CD14-positive monocyte (primary cell): Measurements from ENCODE around the gene RLN3. TPM values are rescaled to one million over a fixed set of nuclear protein-coding genes. Genes with fewer than 3 reads are reported as not detected.

Experiments used
- DNase-seq, 3 donors: peaks; one replicate each; pipeline ENCODE4 v3.0.0-alpha.2; 2011 to 2022
- H2AFZ ChIP-seq: 2 replicates; pipeline ENCODE4 v1.6.0; 2012; ENCODE audit warnings: mild to moderate bottlenecking, low read depth, low read length, inconsistent platforms; ENCODE audit not compliant: insufficient read depth, poor library complexity, severe bottlenecking
- H3K27ac ChIP-seq, 2 donors: 1 replicate in 1 of 2; 2 replicates in 1 of 2; pipeline ENCODE4 v1.5.1; 2012 to 2013; ENCODE audit warnings: low read length in 2 of 2, control low read depth in 1 of 2, inconsistent platforms in 1 of 2, low read depth in 1 of 2, mild to moderate bottlenecking in 1 of 2
- H3K27me3 ChIP-seq, 2 donors: one replicate each; pipeline versions ENCODE4 v1.6.0 to v1.6.1; 2011 to 2013; ENCODE audit warnings: low read length in 2 of 2; ENCODE audit not compliant: control insufficient read depth in 2 of 2, insufficient read depth in 2 of 2
- H3K36me3 ChIP-seq, 2 donors: replicated peaks in 1 of 2; 1 replicate in 1 of 2; 2 replicates in 1 of 2; pipeline versions ENCODE4 v1.5.1 to v1.6.1; 2012 to 2013; ENCODE audit warnings: low read length in 2 of 2, control low read depth in 1 of 2, inconsistent platforms in 1 of 2, mild to moderate bottlenecking in 1 of 2; ENCODE audit not compliant: insufficient read depth in 2 of 2, control insufficient read depth in 1 of 2
- H3K4me1 ChIP-seq, 2 donors: 1 replicate in 1 of 2; 2 replicates in 1 of 2; pipeline versions ENCODE4 v1.5.1 to v1.6.1; 2012 to 2013; ENCODE audit warnings: low read length in 2 of 2, control low read depth in 1 of 2, inconsistent platforms in 1 of 2, mild to moderate bottlenecking in 1 of 2, moderate library complexity in 1 of 2; ENCODE audit not compliant: insufficient read depth in 2 of 2, control insufficient read depth in 1 of 2
- H3K4me2 ChIP-seq: replicated peaks from 2 replicates; pipeline ENCODE3; 2012; ENCODE audit warnings: low read length, moderate library complexity, mild to moderate bottlenecking; ENCODE audit not compliant: poor library complexity, severe bottlenecking; ENCODE audit errors: extremely low read depth
- H3K4me3 ChIP-seq, 3 experiments: fragments of 200-600 bp in 1 of 3; sonication (generic) in 1 of 3; replicated peaks in 1 of 3; 1 replicate in 2 of 3; 2 replicates in 1 of 3; pipeline ENCODE4 v1.5.1; 2011 to 2013; ENCODE audit warnings: low read length in 3 of 3, mild to moderate bottlenecking in 3 of 3, control low read depth in 2 of 3, low read depth in 2 of 3, inconsistent platforms in 1 of 3, moderate library complexity in 1 of 3
- H3K79me2 ChIP-seq: 2 replicates; pipeline ENCODE4 v1.6.0; 2012; ENCODE audit warnings: mild to moderate bottlenecking, control low read depth, inconsistent platforms, low read length, moderate library complexity; ENCODE audit not compliant: insufficient read depth
- H3K9ac ChIP-seq: 2 replicates; pipeline ENCODE4 v1.6.0; 2017; ENCODE audit warnings: low read length, mild to moderate bottlenecking; ENCODE audit not compliant: insufficient read depth, poor library complexity, severe bottlenecking
- H3K9me3 ChIP-seq, 2 donors: replicated peaks in 1 of 2; 1 replicate in 1 of 2; 2 replicates in 1 of 2; pipeline versions ENCODE4 v1.5.1 to v1.6.1; 2012 to 2013; ENCODE audit warnings: low read length in 2 of 2, control low read depth in 1 of 2; ENCODE audit not compliant: control insufficient read depth in 1 of 2, insufficient read depth in 1 of 2
- H4K20me1 ChIP-seq: 2 replicates; pipeline ENCODE4 v1.6.0; 2012; ENCODE audit warnings: mild to moderate bottlenecking, low read length, control low read depth, moderate library complexity; ENCODE audit not compliant: insufficient read depth
- H3K27ac Mint-ChIP-seq, 7 donors: one replicate each; pipeline ENCODE4 v1.8.0; 2020; ENCODE audit warnings: mild to moderate bottlenecking in 7 of 7, mixed read lengths in 7 of 7, moderate library complexity in 6 of 7, inconsistent platforms in 2 of 7
- H3K27me3 Mint-ChIP-seq, 3 donors: one replicate each; pipeline ENCODE4 v1.8.0; 2021 to 2022; ENCODE audit warnings: low read depth in 3 of 3, mild to moderate bottlenecking in 3 of 3, mixed read lengths in 3 of 3, moderate library complexity in 3 of 3, inconsistent platforms in 1 of 3
- H3K36me3 Mint-ChIP-seq, 2 donors: one replicate each; pipeline ENCODE4 v1.8.0; 2020; ENCODE audit warnings: mixed read lengths in 2 of 2, inconsistent platforms in 1 of 2, mild to moderate bottlenecking in 1 of 2
- H3K4me1 Mint-ChIP-seq: one replicate; pipeline ENCODE4 v1.8.0; 2020; ENCODE audit warnings: mild to moderate bottlenecking, mixed read lengths
- H3K4me3 Mint-ChIP-seq, 2 donors: one replicate each; pipeline ENCODE4 v1.8.0; 2020; ENCODE audit warnings: mild to moderate bottlenecking in 2 of 2, mixed read lengths in 2 of 2, moderate library complexity in 1 of 2
- H3K9me3 Mint-ChIP-seq, 7 donors: one replicate each; pipeline ENCODE4 v1.8.0; 2020 to 2022; ENCODE audit warnings: mixed read lengths in 7 of 7, mild to moderate bottlenecking in 6 of 7, moderate library complexity in 6 of 7, inconsistent platforms in 2 of 7
- CTCF ChIP-seq: fragments of 200-600 bp; IDR thresholded peaks from one replicate; pipeline ENCODE4 v1.8.0; 2022; ENCODE audit warnings: antibody characterized with exemption, mild to moderate bottlenecking
- WGBS: methylation state at CpG from one replicate; pipeline ENCODE4 v1.1.5; 2013; ENCODE audit warnings: missing lambda C conversion rate; ENCODE audit not compliant: insufficient coverage; 5-methylcytosine and 5-hydroxymethylcytosine counted together
- intact Hi-C, 2 donors: fragments of 100-400 bp; cut with micrococcal nuclease; formaldehyde crosslinking; loops; one replicate each; pipeline versions ENCODE4 v1.15.0 to v1.15.1; 2023
- polyA plus RNA-seq, 3 donors: library from polyadenylated mRNA; depleted of rRNA in 1 of 3; unstranded in 2 of 3; stranded (reverse) in 1 of 3; fragments of 300-500 nt in 2 of 3; fragments of >200 nt in 1 of 3; fragmentation: Illumina TruSeq in 2 of 3; gene quantifications; 1 replicate in 2 of 3; 2 replicates in 1 of 3; pipeline ENCODE4 v1.2.3, GENCODE V29; 2012 to 2021

The RLN3 gene
- polyA plus RNA-seq, 3 donors: not detected

GRCh38 chr19:13981467-13981866 lies 46.5 kb upstream of the RLN3 start:
- Histone ChIP-seq H3K36me3 (peaks cover 4 to 27% of the 10 kb centered on the region in 2 donors), H3K27me3 (no peaks in the 10 kb centered on the region), H3K27ac (no peak overlapping the region), H3K9ac (no peak overlapping the region), H2AFZ (no peak overlapping the region), H4K20me1 (no peaks in the 10 kb centered on the region), H3K4me2 (no peak overlapping the region), H3K4me3 (no peak overlapping the region), H3K79me2 (peaks cover 4% of the 10 kb centered on the region), H3K4me1 (peaks cover 50 to 68% of the 10 kb centered on the region in 2 donors), H3K9me3 (no peaks in the 10 kb centered on the region)
- 83% methylated on average over 4 of the region's 9 CpGs for WGBS
- no peaks in the 10 kb centered on the region for H3K9me3 Mint-ChIP-seq
- H3K36me3 Mint-ChIP-seq: peaks cover 23 to 38% of the 10 kb centered on the region in 2 donors
- H3K4me1 Mint-ChIP-seq: peaks cover 52% of the 10 kb centered on the region
- peaks cover 0 to 3% (median 1%) of the 10 kb centered on the region in 3 donors for H3K27me3 Mint-ChIP-seq
- no peak for DNase-seq
- intact Hi-C loops: no loop called here
- peak overlapping the region in 2 of 7 donors; percentile 42 to 72 for H3K27ac Mint-ChIP-seq
- no peak for TF ChIP-seq CTCF
- H3K4me3 Mint-ChIP-seq: no peak overlapping the region

DNA sequence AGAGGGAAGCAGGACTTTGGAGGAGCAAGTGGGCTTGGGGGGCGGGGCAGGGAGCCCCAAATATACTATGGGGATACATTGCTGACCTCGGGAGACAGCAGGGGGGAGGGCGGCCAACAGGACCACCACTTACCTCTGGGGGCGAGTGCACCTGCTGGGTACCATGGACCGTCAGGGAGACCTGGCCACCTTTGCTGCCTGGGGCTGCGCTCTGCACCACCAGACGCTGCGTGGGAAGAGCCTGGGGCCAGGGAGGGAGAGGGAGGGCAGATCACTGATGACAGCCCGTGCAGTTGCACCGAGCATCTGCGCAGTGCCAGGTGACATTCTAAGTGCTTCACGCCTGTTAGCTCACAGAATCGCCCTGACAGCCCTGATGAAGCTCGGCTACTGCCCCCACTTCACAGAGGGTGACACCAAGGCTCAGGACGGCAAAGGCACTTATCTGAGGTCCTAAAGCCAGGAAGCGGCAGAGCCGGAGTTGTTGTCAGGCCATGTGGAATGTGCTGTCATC lies 45.9 kb upstream of the RLN3 start:
- Histone ChIP-seq H3K27me3 (no peaks in the 10 kb centered on the region), H3K9me3 (no peaks in the 10 kb centered on the region), H3K4me2 (no peak overlapping the region), H3K79me2 (peaks cover 4% of the 10 kb centered on the region), H4K20me1 (no peaks in the 10 kb centered on the region), H2AFZ (no peak overlapping the region), H3K27ac (no peak overlapping the region), H3K36me3 (peaks cover 3 to 25% of the 10 kb centered on the region in 2 donors), H3K4me3 (no peak overlapping the region), H3K9ac (no peak overlapping the region), H3K4me1 (peaks cover 55 to 73% of the 10 kb centered on the region in 2 donors)
- H3K36me3 Mint-ChIP-seq: peaks cover 21 to 34% of the 10 kb centered on the region in 2 donors
- intact Hi-C loops: no loop called here
- peak overlapping the region in 2 of 7 donors; percentile 33 to 46 for H3K27ac Mint-ChIP-seq
- no peak for DNase-seq
- H3K4me1 Mint-ChIP-seq: peaks cover 57% of the 10 kb centered on the region
- no peaks in the 10 kb centered on the region for H3K9me3 Mint-ChIP-seq
- WGBS: 89% methylated on average over 16 of the region's 17 CpGs
- H3K27me3 Mint-ChIP-seq: peaks cover 0 to 3% (median 1%) of the 10 kb centered on the region in 3 donors
- TF ChIP-seq CTCF: no peak
- no peak overlapping the region for H3K4me3 Mint-ChIP-seq
